Activated CD8-positive, alpha-beta memory T cell treated with anti-CD3 and anti-CD28 coated beads for 1 hour (primary cell): ENCODE results near the gene C12orf50.
"Not testable (repeated sequence)": the region's sequence is repeated elsewhere in the genome, so short reads cannot be mapped to it uniquely, and the experiment has no call there.

Experiments used
- DNase-seq, 2 donors: peaks; one replicate each; pipeline ENCODE4 v3.0.0-alpha.2; 2020; ENCODE audit warnings: low read depth in 1 of 2; ENCODE audit errors: extremely low read depth in 1 of 2

The C12orf50 gene

GRCh38 chr12:87991483-87991882 lies 37.7 kb downstream of the C12orf50 start:
- no peak for DNase-seq

- DNase-seq, result no peak
Observed at GRCh38 chr12:87988534-87988933, 40.7 kb downstream of the C12orf50 start.

- DNase-seq, result no peak
Observed at GRCh38 chr12:87985069-87985675, 44.0 kb downstream of the C12orf50 start.

- DNase-seq, result no peak
Observed at GRCh38 chr12:87982208-87982607, 47.0 kb downstream of the C12orf50 start.

- no peak for DNase-seq
Observed at GRCh38 chr12:87981495-87981894, 47.7 kb downstream of the C12orf50 start.

- DNase-seq, result no peak
Observed at GRCh38 chr12:87975879-87976278, 53.3 kb downstream of the C12orf50 start.

- DNase-seq, result no peak
Observed at GRCh38 chr12:87967871-87968270, 61.3 kb downstream of the C12orf50 start.

- no peak for DNase-seq
Observed at GRCh38 chr12:87960566-87960965, 68.6 kb downstream of the C12orf50 start.

GRCh38 chr12:87954028-87954427 lies 75.2 kb downstream of the C12orf50 start:
- not testable (repeated sequence) for DNase-seq

- no peak for DNase-seq
Observed at GRCh38 chr12:87953256-87953860, 75.8 kb downstream of the C12orf50 start.

GRCh38 chr12:87952850-87953249 lies 76.4 kb downstream of the C12orf50 start:
- DNase-seq, result no peak

- no peak for DNase-seq
Observed at GRCh38 chr12:87952223-87952622, 77.0 kb downstream of the C12orf50 start.

GRCh38 chr12:87943762-87944161 lies 85.4 kb downstream of the C12orf50 start:
- no peak for DNase-seq

GRCh38 chr12:87943023-87943422 lies 86.2 kb downstream of the C12orf50 start:
- no peak for DNase-seq

GRCh38 chr12:87939182-87939581 lies 90.0 kb downstream of the C12orf50 start:
- DNase-seq, result no peak

GRCh38 chr12:87935216-87935615 lies 94.0 kb downstream of the C12orf50 start:
- no peak for DNase-seq

GRCh38 chr12:87933991-87934390 lies 95.2 kb downstream of the C12orf50 start:
- DNase-seq, result no peak

- DNase-seq, result no peak
Observed at GRCh38 chr12:87931812-87932211, 97.4 kb downstream of the C12orf50 start.

- DNase-seq, result no peak
Observed at GRCh38 chr12:87930627-87931026, 98.6 kb downstream of the C12orf50 start.
